Astrocyte of the cerebellum (primary cell): ENCODE results near the gene BACE1.

ENCODE experiments used
- DNase-seq: peaks from one replicate; pipeline ENCODE4 v3.0.0-alpha.2; 2011; ENCODE audit warnings: low read depth
- H3K4me3 ChIP-seq: 2 replicates; pipeline ENCODE4 v1.5.1; 2011; ENCODE audit warnings: mild to moderate bottlenecking, low read depth, low read length, moderate library complexity
- in situ Hi-C: cut with HindIII; loops from 2 replicates; pipeline ENCODE4 v1.10.0; 2017; ENCODE audit warnings: low sequenced_read_pairs
- TF ChIP-seq, protein P1 (sequence below): IDR thresholded peaks from 2 replicates; pipeline ENCODE4 v1.5.1; 2012; ENCODE audit warnings: low read length, low read depth, moderate library complexity, mild to moderate bottlenecking; ENCODE audit errors: missing control alignments

BACE1 gene

GRCh38 chr11:117319214-117319840, 3.3 kb upstream of the BACE1 start:
- in situ Hi-C loops: loop anchor here (5.0 kb wide), 1 partner anchor 77 kb away; no protein-coding TSS in a partner anchor
- peak; percentile 59 for DNase-seq
- TF ChIP-seq, protein P1, sequence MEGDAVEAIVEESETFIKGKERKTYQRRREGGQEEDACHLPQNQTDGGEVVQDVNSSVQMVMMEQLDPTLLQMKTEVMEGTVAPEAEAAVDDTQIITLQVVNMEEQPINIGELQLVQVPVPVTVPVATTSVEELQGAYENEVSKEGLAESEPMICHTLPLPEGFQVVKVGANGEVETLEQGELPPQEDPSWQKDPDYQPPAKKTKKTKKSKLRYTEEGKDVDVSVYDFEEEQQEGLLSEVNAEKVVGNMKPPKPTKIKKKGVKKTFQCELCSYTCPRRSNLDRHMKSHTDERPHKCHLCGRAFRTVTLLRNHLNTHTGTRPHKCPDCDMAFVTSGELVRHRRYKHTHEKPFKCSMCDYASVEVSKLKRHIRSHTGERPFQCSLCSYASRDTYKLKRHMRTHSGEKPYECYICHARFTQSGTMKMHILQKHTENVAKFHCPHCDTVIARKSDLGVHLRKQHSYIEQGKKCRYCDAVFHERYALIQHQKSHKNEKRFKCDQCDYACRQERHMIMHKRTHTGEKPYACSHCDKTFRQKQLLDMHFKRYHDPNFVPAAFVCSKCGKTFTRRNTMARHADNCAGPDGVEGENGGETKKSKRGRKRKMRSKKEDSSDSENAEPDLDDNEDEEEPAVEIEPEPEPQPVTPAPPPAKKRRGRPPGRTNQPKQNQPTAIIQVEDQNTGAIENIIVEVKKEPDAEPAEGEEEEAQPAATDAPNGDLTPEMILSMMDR: no peak
- H3K4me3 ChIP-seq: no peak overlapping the region

GRCh38 chr11:117318738-117319137, 2.7 kb upstream of the BACE1 start:
- TF ChIP-seq, protein P1: no peak
- DNase-seq: no peak
- no peak overlapping the region for H3K4me3 ChIP-seq
- in situ Hi-C loops: loop anchor here (5.0 kb wide), 1 partner anchor 76 kb away; no protein-coding TSS in a partner anchor

DNA sequence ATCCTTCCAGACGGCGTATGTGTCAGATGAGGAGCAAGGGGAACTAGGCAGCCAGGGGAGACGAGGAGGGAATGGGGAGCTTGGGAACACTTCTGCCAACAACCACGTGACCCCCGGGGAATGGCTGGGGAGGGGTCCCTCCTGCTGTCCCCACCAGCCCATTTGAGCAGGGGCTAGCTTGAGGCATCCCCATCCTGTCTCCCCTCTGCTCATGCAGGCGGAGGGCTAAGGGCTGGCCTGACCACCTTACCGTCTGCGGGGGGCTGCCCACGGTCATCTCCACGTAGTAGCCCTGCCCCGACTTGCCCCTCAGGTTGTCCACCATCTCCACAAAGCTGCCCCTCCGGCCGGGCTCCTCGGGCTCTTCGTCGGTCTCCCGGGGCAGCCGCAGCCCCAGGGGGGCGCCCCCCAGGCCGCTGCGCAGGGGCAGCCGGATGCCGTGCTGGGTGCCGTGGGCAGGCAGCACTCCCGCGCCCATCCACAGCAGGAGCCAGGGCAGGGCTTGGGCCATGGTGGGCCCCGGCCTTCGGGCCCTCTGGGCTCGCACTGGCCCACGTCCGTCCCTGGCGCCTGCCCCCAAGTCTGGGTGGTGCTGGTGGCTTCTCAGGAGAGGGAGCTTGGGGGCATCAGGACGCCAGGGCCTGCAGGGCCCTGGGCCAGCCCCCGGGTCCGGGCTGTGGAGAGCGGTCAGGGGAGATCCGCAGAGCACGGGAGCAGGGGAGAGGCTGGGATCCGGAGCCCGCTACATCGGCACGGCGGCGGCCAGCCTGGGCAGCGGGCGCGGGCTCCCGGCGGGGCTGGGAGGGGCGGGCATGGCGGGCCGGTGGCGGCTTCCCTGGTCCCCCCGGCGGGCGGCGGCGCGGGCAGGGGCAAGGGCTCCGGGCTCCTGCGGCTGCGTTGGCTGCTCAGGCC, 515 bp downstream of the BACE1 start:
- no peak for DNase-seq
- in situ Hi-C loops: loop anchor here (5.0 kb wide), 1 partner anchor 73 kb away; no protein-coding TSS in a partner anchor
- peak overlapping the region; percentile 86 for H3K4me3 ChIP-seq
- TF ChIP-seq, protein P1: no peak

DNA sequence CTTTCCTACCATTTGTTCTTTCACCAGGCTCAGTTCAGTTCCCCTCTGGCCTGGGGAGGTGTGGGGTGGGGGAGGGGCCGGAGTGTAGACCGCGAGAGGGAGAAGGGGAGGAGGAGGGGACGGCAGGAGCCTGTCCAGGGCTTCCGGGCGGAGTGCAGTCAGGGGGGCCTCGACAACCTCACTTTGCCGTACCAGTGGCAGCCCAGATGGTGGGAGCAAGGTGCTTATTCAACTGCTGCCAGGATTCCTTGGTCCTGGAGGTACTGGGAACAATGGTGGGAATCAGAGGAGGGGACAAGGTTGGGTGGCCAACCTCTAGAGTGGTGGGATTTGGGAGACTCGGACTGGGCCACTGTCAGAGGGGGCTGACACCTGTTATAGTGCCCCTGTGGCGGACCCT, 1.2 kb downstream of the BACE1 start:
- in situ Hi-C loops: loop anchor here (5.0 kb wide), 1 partner anchor 73 kb away; no protein-coding TSS in a partner anchor
- DNase-seq: no peak
- peak overlapping the region; percentile 86 for H3K4me3 ChIP-seq
- TF ChIP-seq, protein P1: no peak

DNA sequence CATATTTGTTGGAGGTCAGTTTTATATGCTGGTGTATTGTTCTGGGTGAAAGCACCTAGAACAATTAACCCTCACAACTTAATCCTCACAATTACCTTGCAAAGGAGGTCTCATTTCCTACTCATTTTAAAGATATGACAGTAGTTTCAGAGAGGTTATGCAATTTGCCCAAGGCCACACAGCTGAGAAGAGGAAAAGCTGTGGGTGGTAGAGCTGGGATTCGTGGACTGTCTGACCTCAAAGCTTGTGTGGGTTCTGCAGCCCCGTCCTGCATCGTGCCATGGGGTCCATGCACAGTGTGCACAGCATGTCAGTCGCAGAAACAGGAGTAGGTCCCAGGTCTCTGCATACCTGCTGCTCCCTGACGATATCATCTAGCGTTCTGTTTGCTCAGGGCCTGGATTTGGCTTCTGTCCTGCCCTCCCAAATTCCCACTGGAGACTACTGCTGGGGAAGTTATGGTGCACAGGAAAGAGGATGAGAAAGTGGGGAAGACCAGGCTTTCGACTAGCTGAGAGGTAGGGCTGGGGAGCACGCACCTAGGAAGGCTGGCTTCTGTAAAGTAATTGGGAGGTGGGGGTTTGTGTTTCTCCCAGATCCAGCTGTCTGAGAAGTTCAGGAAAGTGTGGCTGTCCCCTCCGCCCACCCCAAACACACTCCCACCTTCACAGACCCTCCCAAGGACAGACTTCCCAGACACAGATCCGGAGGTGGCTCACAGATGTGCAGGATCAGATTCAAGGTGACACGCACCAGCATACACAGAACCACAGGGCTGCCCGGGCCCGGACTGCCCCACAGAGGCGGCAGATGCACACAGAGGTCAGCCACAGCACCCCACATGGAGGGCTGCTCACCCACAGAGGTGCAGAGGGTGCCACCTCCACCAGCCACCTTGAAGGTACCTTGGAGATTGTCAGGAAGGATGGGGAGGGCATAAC, 2.0 kb downstream of the BACE1 start:
- TF ChIP-seq, protein P1: no peak
- DNase-seq: no peak
- peak overlapping the region; percentile 86 for H3K4me3 ChIP-seq
- in situ Hi-C loops: no loop called here

DNA sequence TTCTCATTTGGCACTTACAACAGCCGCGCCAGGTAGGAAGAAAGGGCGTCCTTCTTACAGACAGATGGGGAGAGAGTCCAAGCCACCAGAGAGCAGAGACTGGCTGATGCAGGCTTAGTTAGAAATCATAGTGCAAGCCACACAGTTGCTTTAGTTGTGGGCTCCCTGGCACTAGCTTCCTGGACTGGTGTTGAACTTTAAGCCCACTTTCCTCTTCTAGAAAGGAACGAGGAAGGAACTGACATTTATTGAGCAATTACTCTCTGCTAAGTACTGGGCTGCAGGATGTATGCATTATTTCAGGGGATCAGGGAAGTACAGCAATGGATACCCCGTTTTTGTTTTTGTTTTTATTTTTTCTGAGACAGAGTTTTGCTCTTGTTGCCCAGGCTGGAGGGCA, 3.0 kb downstream of the BACE1 start:
- in situ Hi-C loops: no loop called here
- DNase-seq: no peak
- TF ChIP-seq, protein P1: no peak
- no peak overlapping the region for H3K4me3 ChIP-seq
